HG02870 (cell line): ENCODE data around the gene CENPA.
A peak's percentile ranks its signal among the peaks of the same experiment; 100 is the strongest.
"Not testable (repeated sequence)": the region's sequence is repeated elsewhere in the genome, so short reads cannot be mapped to it uniquely, and the experiment has no call there.

Experiments
- ATAC-seq: cut with Tn5 transposase; IDR thresholded peaks from one replicate; pipeline ENCODE4 v1.9.1; 2021; ENCODE audit warnings: mild to moderate bottlenecking, moderate library complexity; ENCODE audit not compliant: unreplicated experiment

The CENPA gene

GRCh38 chr2:26759845-26760244 lies 26.0 kb upstream of the CENPA start:
- no peak for ATAC-seq

- ATAC-seq, result not testable (repeated sequence)
Measured at GRCh38 chr2:26760991-26761390, 24.9 kb upstream of the CENPA start.

- no peak for ATAC-seq
Measured at GRCh38 chr2:26763019-26763418, 22.8 kb upstream of the CENPA start.

- ATAC-seq, result peak; percentile 68
Measured at GRCh38 chr2:26764078-26764887, 21.6 kb upstream of the CENPA start, which contains the start of gene SLC35F6. Gene SLC35F6, plus strand, starts transcription at chr2:26764284. Its CDS starts 66 bp downstream, at chr2:26764350.

GRCh38 chr2:26764906-26765305 lies 20.9 kb upstream of the CENPA start:
- no peak for ATAC-seq

GRCh38 chr2:26765475-26766200 lies 20.2 kb upstream of the CENPA start:
- no peak for ATAC-seq

- no peak for ATAC-seq
Measured at GRCh38 chr2:26767129-26767528, 18.7 kb upstream of the CENPA start.

GRCh38 chr2:26767894-26768487 lies 17.9 kb upstream of the CENPA start:
- ATAC-seq, result no peak

GRCh38 chr2:26768759-26769088 lies 17.1 kb upstream of the CENPA start:
- no peak for ATAC-seq

GRCh38 chr2:26769089-26769761 lies 16.6 kb upstream of the CENPA start:
- ATAC-seq, result no peak

- no peak for ATAC-seq
Measured at GRCh38 chr2:26770986-26771586, 14.8 kb upstream of the CENPA start.

GRCh38 chr2:26772064-26773001 lies 13.5 kb upstream of the CENPA start:
- ATAC-seq, result no peak

- ATAC-seq, result no peak
Measured at GRCh38 chr2:26776195-26776800, 9.6 kb upstream of the CENPA start.

- no peak for ATAC-seq
Measured at GRCh38 chr2:26778098-26778497, 7.8 kb upstream of the CENPA start.

GRCh38 chr2:26778507-26778906 lies 7.3 kb upstream of the CENPA start:
- ATAC-seq, result no peak

GRCh38 chr2:26780203-26780760 lies 5.6 kb upstream of the CENPA start:
- ATAC-seq, result no peak

GRCh38 chr2:26782876-26783704 lies 2.8 kb upstream of the CENPA start:
- ATAC-seq, result no peak

- no peak for ATAC-seq
Measured at GRCh38 chr2:26784570-26785234, 1.2 kb upstream of the CENPA start.
